Natural killer cell (primary cell): Measurements from ENCODE around the gene ST6GAL1. TPM values are rescaled to one million over a fixed set of nuclear protein-coding genes. Genes with fewer than 3 reads are reported as not detected.

Experiments
- ATAC-seq, 3 donors: fragments of 150-1000 bp in 2 of 3; fragments of 200-7000 bp in 1 of 3; cut with Tn5 transposase; 1 replicate in 1 of 3; 2 replicates in 2 of 3; pipeline ENCODE4 v1.10.0; 2021; ENCODE audit warnings: mild to moderate bottlenecking in 2 of 3, moderate library complexity in 2 of 3
- DNase-seq, 2 donors: peaks; one replicate each; pipeline versions ENCODE4 v3.0.0 to v3.0.0-alpha.2; 2013 to 2021; ENCODE audit warnings: mixed read lengths in 1 of 2
- H3K27ac ChIP-seq: one replicate; pipeline ENCODE4 v1.5.1; 2013; ENCODE audit warnings: mild to moderate bottlenecking, low read length
- H3K27me3 ChIP-seq: one replicate; pipeline ENCODE4 v1.6.1; 2013; ENCODE audit warnings: low read length; ENCODE audit not compliant: control insufficient read depth, insufficient read depth
- H3K36me3 ChIP-seq: one replicate; pipeline ENCODE4 v1.6.1; 2013; ENCODE audit warnings: low read length; ENCODE audit not compliant: control insufficient read depth, insufficient read depth
- H3K4me1 ChIP-seq: one replicate; pipeline ENCODE4 v1.6.1; 2013; ENCODE audit warnings: low read length; ENCODE audit not compliant: control insufficient read depth, insufficient read depth
- H3K4me3 ChIP-seq: one replicate; pipeline ENCODE4 v1.5.1; 2013; ENCODE audit warnings: low read length
- H3K9me3 ChIP-seq: one replicate; pipeline ENCODE4 v1.6.1; 2013; ENCODE audit warnings: low read length; ENCODE audit not compliant: control insufficient read depth, insufficient read depth
- H3K27ac Mint-ChIP-seq, 2 donors: one replicate each; pipeline ENCODE4 v1.8.0; 2022; ENCODE audit warnings: mild to moderate bottlenecking in 2 of 2, mixed read lengths in 2 of 2, moderate library complexity in 1 of 2
- H3K27me3 Mint-ChIP-seq, 2 donors: one replicate each; pipeline ENCODE4 v1.8.0; 2022; ENCODE audit warnings: low read depth in 2 of 2, mixed read lengths in 2 of 2
- H3K36me3 Mint-ChIP-seq: one replicate; pipeline ENCODE4 v1.8.0; 2022; ENCODE audit warnings: mixed read lengths
- H3K4me1 Mint-ChIP-seq, 2 donors: one replicate each; pipeline ENCODE4 v1.8.0; 2022; ENCODE audit warnings: mixed read lengths in 2 of 2
- H3K4me3 Mint-ChIP-seq: one replicate; pipeline ENCODE4 v1.8.0; 2022; ENCODE audit warnings: mild to moderate bottlenecking, moderate library complexity, mixed read lengths
- H3K9me3 Mint-ChIP-seq, 2 donors: one replicate each; pipeline ENCODE4 v1.8.0; 2022; ENCODE audit warnings: mixed read lengths in 2 of 2
- WGBS: methylation state at CpG from one replicate; pipeline ENCODE4 v1.1.7; 2013; ENCODE audit warnings: missing lambda C conversion rate; ENCODE audit not compliant: insufficient coverage; 5-methylcytosine and 5-hydroxymethylcytosine counted together
- intact Hi-C: fragments of 100-400 bp; cut with micrococcal nuclease; formaldehyde crosslinking; loops from one replicate; pipeline ENCODE4 v1.14.2; 2022
- total RNA-seq, 4 donors: library from RNA; stranded (reverse); fragments of 120-200 nt in 1 of 4; gene quantifications; one replicate each; pipeline versions ENCODE4 v1.2.3 to v1.2.4, GENCODE V29; 2013 to 2022
- TF ChIP-seq, protein P1 (sequence below): fragments of 200-600 bp; IDR thresholded peaks from one replicate; pipeline ENCODE4 v1.8.0; 2022; ENCODE audit warnings: antibody characterized with exemption

Gene ST6GAL1
- total RNA-seq, 3 donors from 2014 or later (not counting 1 experiment from before 2014, with no cell fraction given): 121 to 182 (median 146) TPM

- H3K27me3 ChIP-seq: no peaks in the 10 kb centered on the region
- DNase-seq (no peak), ATAC-seq (no peak)
- intact Hi-C loops: no loop called here
- peaks cover 19% of the 10 kb centered on the region for H3K4me1 ChIP-seq
- 78% methylated on average over 8 of the region's 8 CpGs for WGBS
- H3K4me3 Mint-ChIP-seq: no peak overlapping the region
- TF ChIP-seq, protein P1, sequence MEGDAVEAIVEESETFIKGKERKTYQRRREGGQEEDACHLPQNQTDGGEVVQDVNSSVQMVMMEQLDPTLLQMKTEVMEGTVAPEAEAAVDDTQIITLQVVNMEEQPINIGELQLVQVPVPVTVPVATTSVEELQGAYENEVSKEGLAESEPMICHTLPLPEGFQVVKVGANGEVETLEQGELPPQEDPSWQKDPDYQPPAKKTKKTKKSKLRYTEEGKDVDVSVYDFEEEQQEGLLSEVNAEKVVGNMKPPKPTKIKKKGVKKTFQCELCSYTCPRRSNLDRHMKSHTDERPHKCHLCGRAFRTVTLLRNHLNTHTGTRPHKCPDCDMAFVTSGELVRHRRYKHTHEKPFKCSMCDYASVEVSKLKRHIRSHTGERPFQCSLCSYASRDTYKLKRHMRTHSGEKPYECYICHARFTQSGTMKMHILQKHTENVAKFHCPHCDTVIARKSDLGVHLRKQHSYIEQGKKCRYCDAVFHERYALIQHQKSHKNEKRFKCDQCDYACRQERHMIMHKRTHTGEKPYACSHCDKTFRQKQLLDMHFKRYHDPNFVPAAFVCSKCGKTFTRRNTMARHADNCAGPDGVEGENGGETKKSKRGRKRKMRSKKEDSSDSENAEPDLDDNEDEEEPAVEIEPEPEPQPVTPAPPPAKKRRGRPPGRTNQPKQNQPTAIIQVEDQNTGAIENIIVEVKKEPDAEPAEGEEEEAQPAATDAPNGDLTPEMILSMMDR: no peak
- H3K36me3 ChIP-seq: peaks cover 30% of the 10 kb centered on the region
- no peaks in the 10 kb centered on the region for H3K36me3 Mint-ChIP-seq
- no peaks in the 10 kb centered on the region for H3K9me3 ChIP-seq
- no peaks in the 10 kb centered on the region for H3K9me3 Mint-ChIP-seq
- no peak overlapping the region for H3K4me3 ChIP-seq
- peak overlapping the region; percentile 32 to 71 for H3K27ac Mint-ChIP-seq
- peak overlapping the region; percentile 61 for H3K27ac ChIP-seq
- no peaks in the 10 kb centered on the region for H3K27me3 Mint-ChIP-seq
- peaks cover 55 to 82% of the 10 kb centered on the region in 2 donors for H3K4me1 Mint-ChIP-seq
These were observed 56.1 kb downstream of the ST6GAL1 start for GRCh38 chr3:186986406-186986805.

- intact Hi-C loops: no loop called here
- H3K27me3 Mint-ChIP-seq: no peaks in the 10 kb centered on the region
- ATAC-seq (no peak), DNase-seq (no peak)
- H3K27ac ChIP-seq: peak overlapping the region; percentile 61
- peaks cover 26% of the 10 kb centered on the region for H3K36me3 ChIP-seq
- H3K4me3 Mint-ChIP-seq: no peak overlapping the region
- no peaks in the 10 kb centered on the region for H3K9me3 ChIP-seq
- H3K4me3 ChIP-seq: no peak overlapping the region
- peaks cover 55 to 82% of the 10 kb centered on the region in 2 donors for H3K4me1 Mint-ChIP-seq
- H3K9me3 Mint-ChIP-seq: no peaks in the 10 kb centered on the region
- TF ChIP-seq, protein P1: no peak
- no peaks in the 10 kb centered on the region for H3K36me3 Mint-ChIP-seq
- H3K27me3 ChIP-seq: no peaks in the 10 kb centered on the region
- WGBS: 83% methylated on average over 1 of the region's 1 CpG
- H3K4me1 ChIP-seq: peaks cover 23% of the 10 kb centered on the region
- peak overlapping the region; percentile 4 to 71 for H3K27ac Mint-ChIP-seq
These were observed 56.5 kb downstream of the ST6GAL1 start for GRCh38 chr3:186986816-186987215.

- intact Hi-C loops: no loop called here
- no peaks in the 10 kb centered on the region for H3K36me3 Mint-ChIP-seq
- Histone ChIP-seq H3K4me3 (no peak overlapping the region), H3K36me3 (peaks cover 16% of the 10 kb centered on the region), H3K9me3 (no peaks in the 10 kb centered on the region), H3K27me3 (no peaks in the 10 kb centered on the region), H3K4me1 (peaks cover 25% of the 10 kb centered on the region), H3K27ac (no peak overlapping the region)
- peak overlapping the region; percentile 17 for H3K4me3 Mint-ChIP-seq
- 78% methylated on average over 3 of the region's 3 CpGs for WGBS
- H3K4me1 Mint-ChIP-seq: peaks cover 54 to 76% of the 10 kb centered on the region in 2 donors
- no peaks in the 10 kb centered on the region for H3K9me3 Mint-ChIP-seq
- TF ChIP-seq, protein P1: no peak
- DNase-seq (no peak), ATAC-seq (no peak)
- H3K27ac Mint-ChIP-seq: peak overlapping the region; percentile 64 to 77
- H3K27me3 Mint-ChIP-seq: no peaks in the 10 kb centered on the region
These were observed 58.5 kb downstream of the ST6GAL1 start for GRCh38 chr3:186988806-186989205.

GRCh38 chr3:186989429-186989828 is 59.1 kb downstream of the ST6GAL1 start:
- H3K4me1 Mint-ChIP-seq: peaks cover 52 to 75% of the 10 kb centered on the region in 2 donors
- Histone ChIP-seq H3K4me3 (no peak overlapping the region), H3K27ac (no peak overlapping the region), H3K4me1 (peaks cover 25% of the 10 kb centered on the region), H3K9me3 (no peaks in the 10 kb centered on the region), H3K36me3 (peaks cover 15% of the 10 kb centered on the region), H3K27me3 (no peaks in the 10 kb centered on the region)
- DNase-seq (no peak), ATAC-seq (no peak)
- TF ChIP-seq, protein P1: no peak
- H3K36me3 Mint-ChIP-seq: no peaks in the 10 kb centered on the region
- H3K4me3 Mint-ChIP-seq: no peak overlapping the region
- 90% methylated on average over 1 of the region's 1 CpG for WGBS
- H3K27ac Mint-ChIP-seq: peak overlapping the region; percentile 64 to 77
- H3K9me3 Mint-ChIP-seq: no peaks in the 10 kb centered on the region
- H3K27me3 Mint-ChIP-seq: no peaks in the 10 kb centered on the region
- intact Hi-C loops: no loop called here
